MM.1S (cell line): Measurements from ENCODE around the gene ADARB1.

Experiments
- EZH2 ChIP-seq: fragments of 300-600 bp; sonication (generic); optimal IDR thresholded peaks from 2 replicates; pipeline ENCODE3; 2017; ENCODE audit warnings: low read depth, mild to moderate bottlenecking, antibody characterized with exemption, low read length, mixed read lengths
- TF ChIP-seq, protein P1 (sequence below): fragments of 300-600 bp; sonication (generic); IDR thresholded peaks from 2 replicates; pipeline ENCODE4 v1.5.1; 2016; ENCODE audit warnings: antibody characterized with exemption, low read length, mixed read lengths

DNA sequence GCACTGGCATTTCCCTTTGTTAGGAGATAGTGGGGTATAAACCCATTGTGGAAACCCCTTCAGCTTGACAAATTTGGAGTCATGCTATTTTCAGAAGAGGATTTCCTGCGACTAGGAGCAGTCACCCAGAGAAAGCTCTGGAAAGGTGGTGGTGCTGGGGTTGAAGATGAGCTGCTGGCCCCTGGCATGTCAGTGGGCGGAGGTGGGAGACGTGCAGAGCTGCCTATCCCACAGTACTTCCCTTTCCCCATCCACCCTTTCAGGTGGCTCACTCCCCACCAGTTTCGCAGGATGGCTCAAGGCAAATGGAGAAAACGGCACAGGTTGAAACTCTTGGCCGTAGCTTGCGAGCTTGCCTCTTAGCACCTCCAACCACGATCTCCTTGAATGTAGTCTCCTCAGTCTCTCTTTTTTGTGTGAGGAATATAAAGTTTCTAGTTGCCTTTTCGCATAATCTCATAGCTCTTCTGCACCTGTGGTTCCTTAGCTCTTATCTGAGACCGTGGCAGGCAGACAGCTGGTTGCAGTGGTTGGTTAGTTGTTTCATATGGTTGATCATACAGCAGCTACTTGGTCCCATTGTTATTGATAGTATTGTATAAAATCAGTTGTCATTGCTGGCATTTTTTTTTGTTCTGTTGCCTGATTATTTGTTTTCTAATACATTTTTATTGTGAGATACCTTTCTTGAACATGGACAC, 48.2 kb downstream of the ADARB1 start:
- TF ChIP-seq, protein P1, sequence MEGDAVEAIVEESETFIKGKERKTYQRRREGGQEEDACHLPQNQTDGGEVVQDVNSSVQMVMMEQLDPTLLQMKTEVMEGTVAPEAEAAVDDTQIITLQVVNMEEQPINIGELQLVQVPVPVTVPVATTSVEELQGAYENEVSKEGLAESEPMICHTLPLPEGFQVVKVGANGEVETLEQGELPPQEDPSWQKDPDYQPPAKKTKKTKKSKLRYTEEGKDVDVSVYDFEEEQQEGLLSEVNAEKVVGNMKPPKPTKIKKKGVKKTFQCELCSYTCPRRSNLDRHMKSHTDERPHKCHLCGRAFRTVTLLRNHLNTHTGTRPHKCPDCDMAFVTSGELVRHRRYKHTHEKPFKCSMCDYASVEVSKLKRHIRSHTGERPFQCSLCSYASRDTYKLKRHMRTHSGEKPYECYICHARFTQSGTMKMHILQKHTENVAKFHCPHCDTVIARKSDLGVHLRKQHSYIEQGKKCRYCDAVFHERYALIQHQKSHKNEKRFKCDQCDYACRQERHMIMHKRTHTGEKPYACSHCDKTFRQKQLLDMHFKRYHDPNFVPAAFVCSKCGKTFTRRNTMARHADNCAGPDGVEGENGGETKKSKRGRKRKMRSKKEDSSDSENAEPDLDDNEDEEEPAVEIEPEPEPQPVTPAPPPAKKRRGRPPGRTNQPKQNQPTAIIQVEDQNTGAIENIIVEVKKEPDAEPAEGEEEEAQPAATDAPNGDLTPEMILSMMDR: no peak
- no peak for TF ChIP-seq EZH2
